ENCODE data around the gene THRA. TPM values are rescaled to one million over a fixed set of nuclear protein-coding genes. Genes with fewer than 3 reads are reported as not detected.

THRA gene
- total RNA-seq, 4 donors from 2014 or later: 19.7 to 124 (median 63.1) TPM

DNA sequence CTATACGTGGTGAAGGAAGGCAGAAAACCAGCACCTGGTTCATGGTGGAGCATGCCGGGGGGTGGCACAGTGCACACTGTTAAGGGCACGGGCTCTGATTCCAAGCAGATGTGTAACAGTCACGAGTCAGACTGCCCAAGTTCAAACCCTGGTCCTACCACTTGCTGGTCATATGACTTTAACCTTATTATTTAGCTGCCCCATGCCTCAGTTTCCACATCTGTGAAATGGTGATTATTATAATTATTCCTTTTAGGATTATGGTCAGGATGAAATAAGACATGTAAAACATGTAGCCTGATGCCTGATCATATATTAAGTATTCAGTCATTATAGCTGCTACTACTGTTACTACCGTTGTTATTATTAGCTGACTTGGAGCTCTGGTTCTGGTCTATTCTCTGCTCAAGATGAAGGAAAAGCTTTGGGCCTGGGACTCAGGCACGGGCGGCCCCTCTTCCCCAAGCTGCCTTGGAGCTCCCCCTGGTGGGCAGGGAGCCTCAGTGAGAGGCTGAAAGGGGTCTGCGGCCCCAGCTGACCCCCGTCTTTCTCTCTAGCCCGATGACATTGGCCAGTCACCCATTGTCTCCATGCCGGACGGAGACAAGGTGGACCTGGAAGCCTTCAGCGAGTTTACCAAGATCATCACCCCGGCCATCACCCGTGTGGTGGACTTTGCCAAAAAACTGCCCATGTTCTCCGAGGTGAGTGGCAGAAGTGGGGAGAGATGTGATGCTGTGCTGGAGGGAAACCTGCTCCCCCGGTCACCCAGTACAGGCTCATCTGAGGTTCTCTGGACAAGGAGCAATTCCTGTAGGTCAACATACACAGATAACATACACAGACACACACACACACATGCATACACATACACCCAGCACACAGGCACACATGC, 23.6 kb downstream of the THRA start:
- DNase-seq: peak; percentile 57 to 59
- no peaks in the 10 kb centered on the region for H3K9me3 ChIP-seq
- H3K4me1 ChIP-seq: peaks cover 3 to 9% of the 10 kb centered on the region in 2 donors
- no peaks in the 10 kb centered on the region for H3K36me3 ChIP-seq
- no peaks in the 10 kb centered on the region for H3K27me3 ChIP-seq
- H3K27ac ChIP-seq: peak overlapping the region; percentile 54 to 66
- TF ChIP-seq POLR2A (IDR thresholded peaks at IDR 0.05): no peak
- TF ChIP-seq, protein P1, sequence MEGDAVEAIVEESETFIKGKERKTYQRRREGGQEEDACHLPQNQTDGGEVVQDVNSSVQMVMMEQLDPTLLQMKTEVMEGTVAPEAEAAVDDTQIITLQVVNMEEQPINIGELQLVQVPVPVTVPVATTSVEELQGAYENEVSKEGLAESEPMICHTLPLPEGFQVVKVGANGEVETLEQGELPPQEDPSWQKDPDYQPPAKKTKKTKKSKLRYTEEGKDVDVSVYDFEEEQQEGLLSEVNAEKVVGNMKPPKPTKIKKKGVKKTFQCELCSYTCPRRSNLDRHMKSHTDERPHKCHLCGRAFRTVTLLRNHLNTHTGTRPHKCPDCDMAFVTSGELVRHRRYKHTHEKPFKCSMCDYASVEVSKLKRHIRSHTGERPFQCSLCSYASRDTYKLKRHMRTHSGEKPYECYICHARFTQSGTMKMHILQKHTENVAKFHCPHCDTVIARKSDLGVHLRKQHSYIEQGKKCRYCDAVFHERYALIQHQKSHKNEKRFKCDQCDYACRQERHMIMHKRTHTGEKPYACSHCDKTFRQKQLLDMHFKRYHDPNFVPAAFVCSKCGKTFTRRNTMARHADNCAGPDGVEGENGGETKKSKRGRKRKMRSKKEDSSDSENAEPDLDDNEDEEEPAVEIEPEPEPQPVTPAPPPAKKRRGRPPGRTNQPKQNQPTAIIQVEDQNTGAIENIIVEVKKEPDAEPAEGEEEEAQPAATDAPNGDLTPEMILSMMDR (IDR thresholded peaks at IDR 0.05): peak; percentile 79 to 82 (median 80)
- intact Hi-C loops (cut with DNase I; ENCODE audit: low total_unique reads): no loop called here
- H3K4me3 ChIP-seq: no peak overlapping the region

DNA sequence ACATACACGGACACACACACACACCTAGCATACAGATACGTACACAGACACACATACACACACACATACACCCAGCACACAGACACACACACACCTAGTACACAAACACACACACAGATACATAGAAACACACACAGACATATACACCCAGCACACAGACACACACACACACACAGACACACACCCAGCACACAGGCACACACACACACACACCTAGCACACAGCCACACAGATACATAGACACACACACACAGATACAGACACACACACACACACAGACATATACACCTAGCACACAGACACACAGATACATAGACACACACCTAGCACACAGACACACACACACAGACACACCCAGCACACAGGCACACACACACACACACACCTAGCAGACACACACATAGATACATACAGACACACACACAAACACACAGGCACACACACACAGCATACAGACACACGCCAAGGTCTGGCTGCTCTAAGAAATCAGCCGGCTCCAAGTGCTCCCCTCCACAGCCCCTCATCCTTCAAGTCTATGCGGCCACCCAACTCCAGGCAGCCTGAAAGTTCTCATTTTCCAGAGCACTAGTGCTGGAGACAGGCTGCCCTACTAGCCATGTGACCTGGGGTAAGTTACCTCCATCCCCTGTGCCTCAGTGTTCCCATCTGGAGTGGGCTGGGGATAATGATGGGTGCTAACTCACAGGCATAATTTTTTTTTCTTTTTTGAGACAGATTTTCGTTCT, 24.5 kb downstream of the THRA start:
- H3K27me3 ChIP-seq: no peaks in the 10 kb centered on the region
- no peak overlapping the region for H3K4me3 ChIP-seq
- DNase-seq: no peak
- no peaks in the 10 kb centered on the region for H3K36me3 ChIP-seq
- peaks cover 7 to 9% of the 10 kb centered on the region in 2 donors for H3K4me1 ChIP-seq
- H3K9me3 ChIP-seq: no peaks in the 10 kb centered on the region
- peak overlapping the region; percentile 90 to 99 for H3K27ac ChIP-seq
- TF ChIP-seq, protein P1 (IDR thresholded peaks at IDR 0.05): no peak
- no peak for TF ChIP-seq POLR2A (IDR thresholded peaks at IDR 0.05)
- intact Hi-C loops (cut with DNase I; ENCODE audit: low total_unique reads): no loop called here

DNA sequence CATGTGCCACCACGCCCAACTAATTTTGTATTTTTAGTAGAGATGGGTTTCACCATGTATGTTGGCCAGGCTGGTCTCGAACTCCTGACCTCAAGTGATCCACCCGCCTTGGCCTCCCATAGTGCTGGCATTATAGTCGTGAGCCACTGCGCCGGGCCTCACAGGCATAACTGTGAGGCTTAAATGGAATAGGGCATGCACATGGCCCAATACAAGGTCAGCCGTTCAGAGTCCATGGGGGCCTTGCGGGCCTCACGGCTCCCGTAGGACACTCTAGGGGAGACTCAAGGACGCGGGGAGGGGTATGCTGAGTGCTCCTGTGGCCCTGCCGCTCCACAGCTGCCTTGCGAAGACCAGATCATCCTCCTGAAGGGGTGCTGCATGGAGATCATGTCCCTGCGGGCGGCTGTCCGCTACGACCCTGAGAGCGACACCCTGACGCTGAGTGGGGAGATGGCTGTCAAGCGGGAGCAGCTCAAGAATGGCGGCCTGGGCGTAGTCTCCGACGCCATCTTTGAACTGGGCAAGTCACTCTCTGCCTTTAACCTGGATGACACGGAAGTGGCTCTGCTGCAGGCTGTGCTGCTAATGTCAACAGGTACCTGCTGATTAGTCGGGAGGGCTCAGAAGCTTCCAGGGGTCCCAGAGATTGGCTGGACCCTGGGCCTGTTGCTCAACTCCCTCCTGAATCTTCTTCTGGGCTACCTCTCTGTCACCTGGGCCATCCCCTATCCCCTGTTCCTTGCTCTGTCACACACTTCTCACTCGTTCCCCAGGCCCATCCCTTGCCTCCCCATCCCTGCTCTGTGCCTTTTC, 25.3 kb downstream of the THRA start:
- no peak for DNase-seq
- peak overlapping the region; percentile 90 to 99 for H3K27ac ChIP-seq
- no peaks in the 10 kb centered on the region for H3K9me3 ChIP-seq
- no peaks in the 10 kb centered on the region for H3K36me3 ChIP-seq
- H3K4me1 ChIP-seq: peaks cover 10 to 12% of the 10 kb centered on the region in 2 donors
- H3K4me3 ChIP-seq: no peak overlapping the region
- intact Hi-C loops (cut with DNase I; ENCODE audit: low total_unique reads): no loop called here
- no peaks in the 10 kb centered on the region for H3K27me3 ChIP-seq
- no peak for TF ChIP-seq POLR2A (IDR thresholded peaks at IDR 0.05)
- TF ChIP-seq, protein P1 (IDR thresholded peaks at IDR 0.05): no peak

DNA sequence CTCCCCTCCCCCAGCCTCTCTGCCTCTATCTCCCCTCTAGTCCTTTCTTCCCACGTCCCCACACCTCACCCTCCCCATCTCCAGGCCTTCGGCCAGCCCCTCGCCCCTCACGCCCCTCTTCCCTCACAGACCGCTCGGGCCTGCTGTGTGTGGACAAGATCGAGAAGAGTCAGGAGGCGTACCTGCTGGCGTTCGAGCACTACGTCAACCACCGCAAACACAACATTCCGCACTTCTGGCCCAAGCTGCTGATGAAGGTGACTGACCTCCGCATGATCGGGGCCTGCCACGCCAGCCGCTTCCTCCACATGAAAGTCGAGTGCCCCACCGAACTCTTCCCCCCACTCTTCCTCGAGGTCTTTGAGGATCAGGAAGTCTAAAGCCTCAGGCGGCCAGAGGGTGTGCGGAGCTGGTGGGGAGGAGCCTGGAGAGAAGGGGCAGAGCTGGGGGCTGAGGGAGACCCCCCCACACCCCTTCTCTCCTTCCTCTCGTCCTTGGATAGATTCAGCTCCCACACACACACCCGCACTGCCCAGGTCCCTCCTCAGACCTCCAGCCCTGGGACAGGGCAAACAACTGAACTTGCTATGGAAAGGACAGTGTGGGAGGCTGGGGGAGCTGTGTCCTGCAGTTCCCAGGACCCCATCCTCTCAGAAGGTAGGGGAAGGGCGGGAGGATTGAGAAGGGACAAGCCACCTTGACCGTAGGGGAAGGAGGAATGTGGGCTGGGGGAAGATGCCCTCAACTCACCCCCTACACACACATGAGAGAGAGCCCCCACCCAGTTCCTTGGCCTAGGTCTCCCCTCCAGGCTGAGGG, 26.5 kb downstream of the THRA start:
- Histone ChIP-seq H3K36me3 (no peaks in the 10 kb centered on the region), H3K27me3 (no peaks in the 10 kb centered on the region), H3K27ac (peak overlapping the region; percentile 90 to 99), H3K4me1 (peaks cover 14 to 24% of the 10 kb centered on the region in 2 donors), H3K9me3 (no peaks in the 10 kb centered on the region), H3K4me3 (no peak overlapping the region)
- intact Hi-C loops (cut with DNase I; ENCODE audit: low total_unique reads): no loop called here
- TF ChIP-seq, protein P1 (IDR thresholded peaks at IDR 0.05): no peak
- no peak for TF ChIP-seq POLR2A (IDR thresholded peaks at IDR 0.05)
- peak in 1 of 2 donors; percentile 31 for DNase-seq
